Left ventricle myocardium inferior (tissue), 1 donor: ENCODE data around the gene HMG20A. TPM values are rescaled to one million over a fixed set of nuclear protein-coding genes. Genes with fewer than 3 reads are reported as not detected.

ENCODE experiments used
- DNase-seq: peaks from one replicate; pipeline ENCODE4 v3.0.0-alpha.2; 2020
- H3K27ac ChIP-seq: fragments of 200-600 bp; replicated peaks from 2 replicates; pipeline ENCODE4 v1.8.0; 2021
- H3K27me3 ChIP-seq: fragments of 200-600 bp; 2 replicates; pipeline ENCODE4 v1.8.0; 2021; ENCODE audit warnings: low read depth
- H3K36me3 ChIP-seq: fragments of 200-600 bp; 2 replicates; pipeline ENCODE4 v1.8.0; 2021
- H3K4me1 ChIP-seq: fragments of 200-600 bp; 2 replicates; pipeline ENCODE4 v1.8.0; 2021
- H3K4me3 ChIP-seq: fragments of 200-600 bp; 2 replicates; pipeline ENCODE4 v1.8.0; 2021; ENCODE audit warnings: mild to moderate bottlenecking, moderate library complexity
- H3K9me3 ChIP-seq: fragments of 200-600 bp; replicated peaks from 2 replicates; pipeline ENCODE4 v1.8.0; 2021
- CTCF ChIP-seq: fragments of 200-600 bp; IDR thresholded peaks from 2 replicates; pipeline ENCODE4 v1.8.0; 2021; ENCODE audit warnings: antibody characterized with exemption, mild to moderate bottlenecking, borderline replicate concordance
- intact Hi-C: fragments of 100-400 bp; cut with micrococcal nuclease; formaldehyde crosslinking; loops from one replicate; pipeline ENCODE4 v1.11.0; 2022
- total RNA-seq: library from RNA; stranded (reverse); fragmentation: NEBNext Ultra II Directional; extraction: Animal tissue kit (Norgen Biotek cat#: 25700); gene quantifications from one replicate; pipeline ENCODE4 v1.2.1, GENCODE V29; 2021
- donor health status: DM: no; HTN: yes; CAD: no; lungs with severe emphysema.

HMG20A gene
- total RNA-seq, 1 donor from 2014 or later = 30.5 TPM

GRCh38 chr15:77525400-77525811, 104.7 kb downstream of the HMG20A start:
- no peak for DNase-seq
- Histone ChIP-seq H3K4me3 (no peak overlapping the region), H3K27ac (no peak overlapping the region), H3K4me1 (peaks cover 33% of the 10 kb centered on the region), H3K27me3 (no peaks in the 10 kb centered on the region), H3K36me3 (no peaks in the 10 kb centered on the region), H3K9me3 (no peaks in the 10 kb centered on the region)
- TF ChIP-seq CTCF = no peak
- intact Hi-C loops = no loop called here

- no peak for DNase-seq
- intact Hi-C loops = no loop called here
- peak overlapping the region; percentile 74 for H3K27ac ChIP-seq
- H3K9me3 ChIP-seq = no peaks in the 10 kb centered on the region
- no peak overlapping the region for H3K4me3 ChIP-seq
- no peaks in the 10 kb centered on the region for H3K27me3 ChIP-seq
- no peaks in the 10 kb centered on the region for H3K36me3 ChIP-seq
- no peak for TF ChIP-seq CTCF
- peaks cover 33% of the 10 kb centered on the region for H3K4me1 ChIP-seq
These were observed 105.4 kb downstream of the HMG20A start for GRCh38 chr15:77525907-77526594.

DNA sequence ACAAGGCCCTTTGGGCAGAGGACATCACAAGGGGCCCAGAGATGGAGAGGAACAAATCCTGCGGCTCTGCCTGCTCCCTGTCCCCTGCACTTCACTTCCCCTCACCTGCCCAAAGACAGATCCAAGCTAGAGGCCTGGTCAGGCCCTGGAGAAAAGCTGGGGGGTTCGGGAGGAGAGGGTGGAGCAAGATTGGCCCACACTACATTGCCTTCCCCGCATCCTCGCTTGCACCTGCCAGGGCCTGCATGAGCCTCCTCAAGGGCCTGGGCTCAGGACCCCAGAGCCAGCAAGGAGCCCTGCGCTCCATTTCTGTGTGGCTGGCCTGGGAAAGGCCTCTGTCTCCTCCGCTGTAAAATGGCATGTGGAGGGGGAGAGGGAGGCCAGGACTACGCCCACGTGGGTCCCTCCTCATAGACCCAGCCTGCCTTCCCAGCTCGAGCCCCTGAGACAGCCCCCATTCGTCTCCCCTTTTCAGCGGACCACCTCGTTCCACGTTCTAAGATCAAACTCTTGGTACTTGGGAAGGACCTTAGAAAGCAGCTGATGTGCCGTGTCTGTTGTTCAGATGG, 106.0 kb downstream of the HMG20A start:
- peaks cover 33% of the 10 kb centered on the region for H3K4me1 ChIP-seq
- intact Hi-C loops = no loop called here
- no peaks in the 10 kb centered on the region for H3K36me3 ChIP-seq
- DNase-seq = no peak
- no peak for TF ChIP-seq CTCF
- no peaks in the 10 kb centered on the region for H3K9me3 ChIP-seq
- no peaks in the 10 kb centered on the region for H3K27me3 ChIP-seq
- no peak overlapping the region for H3K4me3 ChIP-seq
- H3K27ac ChIP-seq = peak overlapping the region; percentile 74

DNA sequence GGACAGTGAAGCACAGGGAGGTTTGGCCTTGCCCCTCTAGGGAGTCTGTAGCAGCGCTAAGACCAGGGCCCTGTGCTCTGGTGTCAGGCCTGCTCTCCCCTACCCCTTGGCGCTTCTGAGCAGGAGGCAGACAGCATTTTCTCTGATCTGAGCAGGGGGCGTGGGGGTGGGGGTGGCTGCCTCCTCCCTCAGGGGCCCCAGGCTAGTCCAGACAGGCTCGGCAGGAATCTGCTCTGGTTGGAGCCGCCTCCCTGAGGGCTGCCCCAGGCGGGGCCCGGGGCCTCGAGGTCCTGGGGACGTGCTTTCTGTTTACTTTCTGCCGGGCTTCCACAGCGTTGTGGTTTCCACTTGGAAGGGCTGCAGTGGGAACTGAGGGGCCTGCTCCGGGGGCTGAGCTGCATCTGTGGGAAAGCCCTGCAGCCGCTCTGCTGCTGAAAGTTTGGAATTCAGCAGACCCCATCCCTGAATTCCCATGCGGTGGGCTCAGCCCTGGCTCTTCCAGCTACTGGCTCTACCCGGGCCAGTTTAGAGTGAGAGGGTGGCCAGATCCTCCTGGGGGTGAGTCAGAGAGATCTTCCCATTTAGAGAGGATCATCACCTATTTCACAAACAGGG, 106.6 kb downstream of the HMG20A start:
- DNase-seq = peak; percentile 46
- H3K4me1 ChIP-seq = peaks cover 33% of the 10 kb centered on the region
- H3K27ac ChIP-seq = peak overlapping the region; percentile 74

DNA sequence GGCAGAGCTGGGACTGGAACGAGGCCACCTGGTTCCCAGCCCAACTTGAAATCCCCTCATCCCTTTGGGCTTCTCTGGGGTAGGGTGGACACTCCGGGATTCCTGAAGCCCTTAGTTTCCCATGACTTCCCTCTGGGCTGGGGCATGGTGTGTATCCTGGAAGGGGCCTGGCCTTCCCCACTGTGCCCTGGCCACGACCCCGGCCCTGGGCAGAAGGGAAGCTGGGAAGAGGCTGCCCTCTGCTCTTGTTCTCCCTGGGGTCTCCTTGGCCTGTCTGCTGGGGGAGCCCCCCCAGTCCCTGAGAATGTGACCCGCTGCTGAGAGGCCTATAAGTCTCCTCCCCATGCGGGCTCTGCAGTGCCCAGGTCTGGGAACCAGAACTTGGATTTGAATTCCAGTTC, 107.1 kb downstream of the HMG20A start:
- no peak overlapping the region for H3K4me3 ChIP-seq
- intact Hi-C loops = no loop called here
- TF ChIP-seq CTCF = no peak
- H3K36me3 ChIP-seq = no peaks in the 10 kb centered on the region
- no peaks in the 10 kb centered on the region for H3K9me3 ChIP-seq
- peak overlapping the region; percentile 74 for H3K27ac ChIP-seq
- peaks cover 33% of the 10 kb centered on the region for H3K4me1 ChIP-seq
- H3K27me3 ChIP-seq = no peaks in the 10 kb centered on the region
- DNase-seq = no peak

More for the DNA sequence above, 106.6 kb downstream of the HMG20A start:
- intact Hi-C loops = no loop called here
- Histone ChIP-seq H3K4me3 (no peak overlapping the region), H3K36me3 (no peaks in the 10 kb centered on the region), H3K27me3 (no peaks in the 10 kb centered on the region), H3K9me3 (no peaks in the 10 kb centered on the region)
- no peak for TF ChIP-seq CTCF
